ENCODE data around the gene RPL21.
"Not testable (repeated sequence)": the region's sequence is repeated elsewhere in the genome, so short reads cannot be mapped to it uniquely, and the experiment has no call there.

RPL21 gene

GRCh38 chr13:27288392-27288791, 37.0 kb downstream of the RPL21 start:
- in situ Hi-C loops (cut with MboI; ENCODE audit: low sequenced_read_pairs): no loop called here

- in situ Hi-C loops (cut with MboI; ENCODE audit: low sequenced_read_pairs): no loop called here
Observed at GRCh38 chr13:27289011-27289665, 37.8 kb downstream of the RPL21 start.

- in situ Hi-C loops (cut with MboI; ENCODE audit: low sequenced_read_pairs): no loop called here
Observed at GRCh38 chr13:27290715-27291114, 39.4 kb downstream of the RPL21 start.

GRCh38 chr13:27291967-27292366, 40.6 kb downstream of the RPL21 start:
- in situ Hi-C loops (cut with MboI; ENCODE audit: low sequenced_read_pairs): not testable (repeated sequence)

GRCh38 chr13:27293076-27293691, 41.8 kb downstream of the RPL21 start:
- in situ Hi-C loops (cut with MboI; ENCODE audit: low sequenced_read_pairs): no loop called here

- in situ Hi-C loops (cut with MboI; ENCODE audit: low sequenced_read_pairs): no loop called here
Observed at GRCh38 chr13:27293873-27294515, 42.6 kb downstream of the RPL21 start.

- in situ Hi-C loops (cut with MboI; ENCODE audit: low sequenced_read_pairs): no loop called here
Observed at GRCh38 chr13:27295096-27295495, 43.7 kb downstream of the RPL21 start.

- in situ Hi-C loops (cut with MboI; ENCODE audit: low sequenced_read_pairs): no loop called here
Observed at GRCh38 chr13:27295660-27296059, 44.3 kb downstream of the RPL21 start.

GRCh38 chr13:27296496-27296895, 45.1 kb downstream of the RPL21 start:
- in situ Hi-C loops (cut with MboI; ENCODE audit: low sequenced_read_pairs): no loop called here

- in situ Hi-C loops (cut with MboI; ENCODE audit: low sequenced_read_pairs): no loop called here
Observed at GRCh38 chr13:27298849-27299248, 47.5 kb downstream of the RPL21 start.

- in situ Hi-C loops (cut with MboI; ENCODE audit: low sequenced_read_pairs): not testable (repeated sequence)
Observed at GRCh38 chr13:27300406-27300805, 49.0 kb downstream of the RPL21 start.

GRCh38 chr13:27300941-27301586, 49.7 kb downstream of the RPL21 start:
- in situ Hi-C loops (cut with MboI; ENCODE audit: low sequenced_read_pairs): no loop called here

- in situ Hi-C loops (cut with MboI; ENCODE audit: low sequenced_read_pairs): no loop called here
Observed at GRCh38 chr13:27302643-27303262, 51.4 kb downstream of the RPL21 start.

GRCh38 chr13:27304099-27304498, 52.7 kb downstream of the RPL21 start:
- in situ Hi-C loops (cut with MboI; ENCODE audit: low sequenced_read_pairs): no loop called here

- in situ Hi-C loops (cut with MboI; ENCODE audit: low sequenced_read_pairs): no loop called here
Observed at GRCh38 chr13:27304611-27305010, 53.3 kb downstream of the RPL21 start.
